Measurements from ENCODE around the gene USP9X.
A peak's percentile ranks its signal among the peaks of the same experiment; 100 is the strongest.

USP9X gene

GRCh38 chrX:41066969-41067368 is 18.3 kb upstream of the USP9X start:
- Histone ChIP-seq H3K4me1 (ENCODE audit: insufficient read depth, insufficient read length) (no peaks in the 10 kb centered on the region), H3K9me3 (ENCODE audit: insufficient read depth, low read length) (no peaks in the 10 kb centered on the region), H3K9ac (ENCODE audit: insufficient read length, low read depth) (no peak overlapping the region), H3K36me3 (ENCODE audit: insufficient read depth, insufficient read length, low read length) (no peaks in the 10 kb centered on the region), H3K27me3 (ENCODE audit: insufficient read depth, insufficient read length) (no peaks in the 10 kb centered on the region), H3K4me3 (ENCODE audit: insufficient read length, low read depth) (no peak overlapping the region)
- DNase-seq (ENCODE audit: low read depth, low spot score), result no peak
- TF ChIP-seq SUZ12 (IDR thresholded peaks at IDR 0.05; ENCODE audit: extremely low read depth, insufficient read depth, insufficient read length) (no peak), ZNF274 (IDR thresholded peaks at IDR 0.05; ENCODE audit: low read depth, low read length) (no peak), YY1 (IDR thresholded peaks at IDR 0.05; ENCODE audit: insufficient read depth, insufficient read length) (no peak)

- H3K9me3 ChIP-seq (ENCODE audit: insufficient read depth, low read length), result no peaks in the 10 kb centered on the region
- H3K36me3 ChIP-seq (ENCODE audit: insufficient read depth, insufficient read length, low read length), result no peaks in the 10 kb centered on the region
- TF ChIP-seq SUZ12 (IDR thresholded peaks at IDR 0.05; ENCODE audit: extremely low read depth, insufficient read depth, insufficient read length), result no peak
- no peak for TF ChIP-seq YY1 (IDR thresholded peaks at IDR 0.05; ENCODE audit: insufficient read depth, insufficient read length)
- no peak for TF ChIP-seq ZNF274 (IDR thresholded peaks at IDR 0.05; ENCODE audit: low read depth, low read length)
- H3K9ac ChIP-seq (ENCODE audit: insufficient read length, low read depth), result no peak overlapping the region
- H3K4me3 ChIP-seq (ENCODE audit: insufficient read length, low read depth), result no peak overlapping the region
- H3K4me1 ChIP-seq (ENCODE audit: insufficient read depth, insufficient read length), result no peaks in the 10 kb centered on the region
- no peaks in the 10 kb centered on the region for H3K27me3 ChIP-seq (ENCODE audit: insufficient read depth, insufficient read length)
- DNase-seq (ENCODE audit: low read depth, low spot score), result no peak
Measured at GRCh38 chrX:41067721-41068120, 17.5 kb upstream of the USP9X start.

- Histone ChIP-seq H3K9me3 (ENCODE audit: insufficient read depth, low read length) (no peaks in the 10 kb centered on the region), H3K4me1 (ENCODE audit: insufficient read depth, insufficient read length) (no peaks in the 10 kb centered on the region), H3K36me3 (ENCODE audit: insufficient read depth, insufficient read length, low read length) (no peaks in the 10 kb centered on the region), H3K4me3 (ENCODE audit: insufficient read length, low read depth) (no peak overlapping the region), H3K27me3 (ENCODE audit: insufficient read depth, insufficient read length) (no peaks in the 10 kb centered on the region), H3K9ac (ENCODE audit: insufficient read length, low read depth) (no peak overlapping the region)
- TF ChIP-seq ZNF274 (IDR thresholded peaks at IDR 0.05; ENCODE audit: low read depth, low read length) (no peak), YY1 (IDR thresholded peaks at IDR 0.05; ENCODE audit: insufficient read depth, insufficient read length) (no peak), SUZ12 (IDR thresholded peaks at IDR 0.05; ENCODE audit: extremely low read depth, insufficient read depth, insufficient read length) (no peak)
- no peak for DNase-seq (ENCODE audit: low read depth, low spot score)
Measured at GRCh38 chrX:41076742-41077141, 8.5 kb upstream of the USP9X start.

GRCh38 chrX:41081821-41082220 is 3.4 kb upstream of the USP9X start:
- no peaks in the 10 kb centered on the region for H3K27me3 ChIP-seq (ENCODE audit: insufficient read depth, insufficient read length)
- H3K4me1 ChIP-seq (ENCODE audit: insufficient read depth, insufficient read length), result no peaks in the 10 kb centered on the region
- H3K4me3 ChIP-seq (ENCODE audit: insufficient read length, low read depth), result no peak overlapping the region
- TF ChIP-seq YY1 (IDR thresholded peaks at IDR 0.05; ENCODE audit: insufficient read depth, insufficient read length), result no peak
- TF ChIP-seq SUZ12 (IDR thresholded peaks at IDR 0.05; ENCODE audit: extremely low read depth, insufficient read depth, insufficient read length), result no peak
- TF ChIP-seq ZNF274 (IDR thresholded peaks at IDR 0.05; ENCODE audit: low read depth, low read length), result no peak
- no peak overlapping the region for H3K9ac ChIP-seq (ENCODE audit: insufficient read length, low read depth)
- no peak for DNase-seq (ENCODE audit: low read depth, low spot score)
- no peaks in the 10 kb centered on the region for H3K9me3 ChIP-seq (ENCODE audit: insufficient read depth, low read length)
- no peaks in the 10 kb centered on the region for H3K36me3 ChIP-seq (ENCODE audit: insufficient read depth, insufficient read length, low read length)

GRCh38 chrX:41082783-41083182 is 2.5 kb upstream of the USP9X start:
- Histone ChIP-seq H3K9ac (ENCODE audit: insufficient read length, low read depth) (no peak overlapping the region), H3K9me3 (ENCODE audit: insufficient read depth, low read length) (no peaks in the 10 kb centered on the region), H3K36me3 (ENCODE audit: insufficient read depth, insufficient read length, low read length) (peaks cover 1% of the 10 kb centered on the region), H3K4me1 (ENCODE audit: insufficient read depth, insufficient read length) (no peaks in the 10 kb centered on the region), H3K27me3 (ENCODE audit: insufficient read depth, insufficient read length) (no peaks in the 10 kb centered on the region), H3K4me3 (ENCODE audit: insufficient read length, low read depth) (no peak overlapping the region)
- DNase-seq (ENCODE audit: low read depth, low spot score), result no peak
- TF ChIP-seq SUZ12 (IDR thresholded peaks at IDR 0.05; ENCODE audit: extremely low read depth, insufficient read depth, insufficient read length), result no peak
- TF ChIP-seq ZNF274 (IDR thresholded peaks at IDR 0.05; ENCODE audit: low read depth, low read length), result no peak
- TF ChIP-seq YY1 (IDR thresholded peaks at IDR 0.05; ENCODE audit: insufficient read depth, insufficient read length), result no peak

- Histone ChIP-seq H3K4me1 (ENCODE audit: insufficient read depth, insufficient read length) (no peaks in the 10 kb centered on the region), H3K4me3 (ENCODE audit: insufficient read length, low read depth) (peak overlapping the region; percentile 78), H3K9ac (ENCODE audit: insufficient read length, low read depth) (peak overlapping the region; percentile 98), H3K36me3 (ENCODE audit: insufficient read depth, insufficient read length, low read length) (peaks cover 10% of the 10 kb centered on the region), H3K9me3 (ENCODE audit: insufficient read depth, low read length) (no peaks in the 10 kb centered on the region), H3K27me3 (ENCODE audit: insufficient read depth, insufficient read length) (no peaks in the 10 kb centered on the region)
- DNase-seq (ENCODE audit: low read depth, low spot score), result peak; percentile 90
- TF ChIP-seq ZNF274 (IDR thresholded peaks at IDR 0.05; ENCODE audit: low read depth, low read length) (no peak), YY1 (IDR thresholded peaks at IDR 0.05; ENCODE audit: insufficient read depth, insufficient read length) (no peak), SUZ12 (IDR thresholded peaks at IDR 0.05; ENCODE audit: extremely low read depth, insufficient read depth, insufficient read length) (no peak)
Measured at GRCh38 chrX:41084044-41084892, 977 bp upstream of the USP9X start.

GRCh38 chrX:41085512-41085877 is 250 bp downstream of the USP9X start:
- no peak for TF ChIP-seq YY1 (IDR thresholded peaks at IDR 0.05; ENCODE audit: insufficient read depth, insufficient read length)
- TF ChIP-seq ZNF274 (IDR thresholded peaks at IDR 0.05; ENCODE audit: low read depth, low read length), result no peak
- no peak for TF ChIP-seq SUZ12 (IDR thresholded peaks at IDR 0.05; ENCODE audit: extremely low read depth, insufficient read depth, insufficient read length)
- Histone ChIP-seq H3K36me3 (ENCODE audit: insufficient read depth, insufficient read length, low read length) (peaks cover 10% of the 10 kb centered on the region), H3K4me3 (ENCODE audit: insufficient read length, low read depth) (peak overlapping the region; percentile 93), H3K9me3 (ENCODE audit: insufficient read depth, low read length) (no peaks in the 10 kb centered on the region), H3K4me1 (ENCODE audit: insufficient read depth, insufficient read length) (no peaks in the 10 kb centered on the region), H3K9ac (ENCODE audit: insufficient read length, low read depth) (peak overlapping the region; percentile 97), H3K27me3 (ENCODE audit: insufficient read depth, insufficient read length) (no peaks in the 10 kb centered on the region)
- no peak for DNase-seq (ENCODE audit: low read depth, low spot score)
